Measurements from ENCODE around the gene MPP2.

DNA sequence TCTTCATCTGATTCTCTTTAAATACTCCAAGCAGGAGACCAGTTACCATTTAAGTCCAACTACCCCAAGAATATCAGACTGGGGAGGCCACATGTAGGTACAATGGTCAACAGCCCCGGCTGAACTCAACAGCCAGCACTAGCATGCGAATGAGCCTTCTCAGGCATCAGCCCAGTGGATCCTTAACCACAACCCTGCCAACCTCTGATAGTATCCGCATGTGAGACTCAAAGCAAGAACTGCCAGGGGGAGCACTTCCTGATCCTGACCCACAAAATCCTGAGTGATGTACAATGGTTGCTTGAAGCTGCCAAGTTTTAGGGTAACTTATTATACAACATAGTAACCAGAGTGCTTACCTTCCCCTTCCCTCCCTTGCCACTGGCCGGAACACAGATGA lies 42.4 kb upstream of the MPP2 start:
- TF ChIP-seq EP300 (IDR thresholded peaks at IDR 0.05; ENCODE audit: borderline replicate concordance) (no peak), RAD21 (IDR thresholded peaks at IDR 0.05; ENCODE audit: low read depth) (no peak), TEAD4 (IDR thresholded peaks at IDR 0.05) (no peak), CREB1 (IDR thresholded peaks at IDR 0.05; ENCODE audit: low read depth) (no peak), EGR1 (IDR thresholded peaks at IDR 0.05) (no peak), CEBPB (IDR thresholded peaks at IDR 0.05) (no peak), TCF12 (IDR thresholded peaks at IDR 0.05; ENCODE audit: low read depth) (no peak), TAF1 (IDR thresholded peaks at IDR 0.05; ENCODE audit: low read depth) (no peak), YY1 (IDR thresholded peaks at IDR 0.05; ENCODE audit: low read depth) (no peak), NFIC (IDR thresholded peaks at IDR 0.05) (no peak)
- TF ChIP-seq, protein P1, sequence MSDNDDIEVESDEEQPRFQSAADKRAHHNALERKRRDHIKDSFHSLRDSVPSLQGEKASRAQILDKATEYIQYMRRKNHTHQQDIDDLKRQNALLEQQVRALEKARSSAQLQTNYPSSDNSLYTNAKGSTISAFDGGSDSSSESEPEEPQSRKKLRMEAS (IDR thresholded peaks at IDR 0.05): no peak
- TF ChIP-seq, protein P2, sequence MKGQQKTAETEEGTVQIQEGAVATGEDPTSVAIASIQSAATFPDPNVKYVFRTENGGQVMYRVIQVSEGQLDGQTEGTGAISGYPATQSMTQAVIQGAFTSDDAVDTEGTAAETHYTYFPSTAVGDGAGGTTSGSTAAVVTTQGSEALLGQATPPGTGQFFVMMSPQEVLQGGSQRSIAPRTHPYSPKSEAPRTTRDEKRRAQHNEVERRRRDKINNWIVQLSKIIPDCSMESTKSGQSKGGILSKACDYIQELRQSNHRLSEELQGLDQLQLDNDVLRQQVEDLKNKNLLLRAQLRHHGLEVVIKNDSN (IDR thresholded peaks at IDR 0.05): no peak
- TF ChIP-seq, protein P3, sequence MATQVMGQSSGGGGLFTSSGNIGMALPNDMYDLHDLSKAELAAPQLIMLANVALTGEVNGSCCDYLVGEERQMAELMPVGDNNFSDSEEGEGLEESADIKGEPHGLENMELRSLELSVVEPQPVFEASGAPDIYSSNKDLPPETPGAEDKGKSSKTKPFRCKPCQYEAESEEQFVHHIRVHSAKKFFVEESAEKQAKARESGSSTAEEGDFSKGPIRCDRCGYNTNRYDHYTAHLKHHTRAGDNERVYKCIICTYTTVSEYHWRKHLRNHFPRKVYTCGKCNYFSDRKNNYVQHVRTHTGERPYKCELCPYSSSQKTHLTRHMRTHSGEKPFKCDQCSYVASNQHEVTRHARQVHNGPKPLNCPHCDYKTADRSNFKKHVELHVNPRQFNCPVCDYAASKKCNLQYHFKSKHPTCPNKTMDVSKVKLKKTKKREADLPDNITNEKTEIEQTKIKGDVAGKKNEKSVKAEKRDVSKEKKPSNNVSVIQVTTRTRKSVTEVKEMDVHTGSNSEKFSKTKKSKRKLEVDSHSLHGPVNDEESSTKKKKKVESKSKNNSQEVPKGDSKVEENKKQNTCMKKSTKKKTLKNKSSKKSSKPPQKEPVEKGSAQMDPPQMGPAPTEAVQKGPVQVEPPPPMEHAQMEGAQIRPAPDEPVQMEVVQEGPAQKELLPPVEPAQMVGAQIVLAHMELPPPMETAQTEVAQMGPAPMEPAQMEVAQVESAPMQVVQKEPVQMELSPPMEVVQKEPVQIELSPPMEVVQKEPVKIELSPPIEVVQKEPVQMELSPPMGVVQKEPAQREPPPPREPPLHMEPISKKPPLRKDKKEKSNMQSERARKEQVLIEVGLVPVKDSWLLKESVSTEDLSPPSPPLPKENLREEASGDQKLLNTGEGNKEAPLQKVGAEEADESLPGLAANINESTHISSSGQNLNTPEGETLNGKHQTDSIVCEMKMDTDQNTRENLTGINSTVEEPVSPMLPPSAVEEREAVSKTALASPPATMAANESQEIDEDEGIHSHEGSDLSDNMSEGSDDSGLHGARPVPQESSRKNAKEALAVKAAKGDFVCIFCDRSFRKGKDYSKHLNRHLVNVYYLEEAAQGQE (IDR thresholded peaks at IDR 0.05; ENCODE audit: low read depth): no peak
